Neural cell (in vitro differentiated cells): ENCODE measurements around the gene SH3PXD2A. TPM values are rescaled to one million over a fixed set of nuclear protein-coding genes. Genes with fewer than 3 reads are reported as not detected.
A peak's percentile ranks its signal among the peaks of the same experiment; 100 is the strongest.
"Not testable (repeated sequence)": the region's sequence is repeated elsewhere in the genome, so short reads cannot be mapped to it uniquely, and the experiment has no call there.

Source experiments
- H2AFZ ChIP-seq: fragments of 200-600, 300-800 bp; sonication (generic), shearing (Covaris generic); 2 replicates; pipeline ENCODE4 v1.6.0; 2014; ENCODE audit warnings: low read depth, mild to moderate bottlenecking, antibody characterized with exemption, low read length, moderate library complexity
- H3F3A ChIP-seq: fragments of 200-600 bp; shearing (Covaris generic); 2 replicates; pipeline ENCODE4 v1.6.1; 2016; ENCODE audit warnings: mild to moderate bottlenecking, moderate library complexity, mixed read lengths, antibody characterized with exemption, low read length; ENCODE audit not compliant: insufficient read depth, poor library complexity, severe bottlenecking
- H3K27ac ChIP-seq: fragments of 200-600, 300-800 bp; sonication (generic), shearing (Covaris generic); 2 replicates; pipeline ENCODE4 v1.5.1; 2014; ENCODE audit warnings: mild to moderate bottlenecking, low read length, moderate library complexity
- H3K27me3 ChIP-seq: fragments of 300-800, 200-600 bp; sonication (generic), shearing (Covaris generic); 2 replicates; pipeline ENCODE4 v1.6.0; 2014; ENCODE audit warnings: mild to moderate bottlenecking, low read depth, low read length, moderate library complexity; ENCODE audit not compliant: insufficient read depth
- H3K36me3 ChIP-seq: fragments of 300-800, 200-600 bp; sonication (generic), shearing (Covaris generic); 2 replicates; pipeline ENCODE4 v1.5.1; 2014; ENCODE audit warnings: mild to moderate bottlenecking, antibody characterized with exemption, low read length, moderate library complexity; ENCODE audit not compliant: insufficient read depth
- H3K4me2 ChIP-seq: fragments of 300-800, 200-600 bp; sonication (generic), shearing (Covaris generic); 2 replicates; pipeline ENCODE4 v1.6.0; 2014; ENCODE audit warnings: mild to moderate bottlenecking, low read length
- H3K4me3 ChIP-seq: fragments of 300-800, 200-600 bp; sonication (generic), shearing (Covaris generic); 2 replicates; pipeline ENCODE4 v1.5.1; 2014; ENCODE audit warnings: mild to moderate bottlenecking, low read length, moderate library complexity
- H3K79me2 ChIP-seq: fragments of 200-600 bp; shearing (Covaris generic); replicated peaks from 2 replicates; pipeline ENCODE4 v1.6.0; 2014; ENCODE audit warnings: mild to moderate bottlenecking, low read length, moderate library complexity; ENCODE audit not compliant: insufficient read depth
- H3K9ac ChIP-seq: fragments of 300-800, 200-600 bp; sonication (generic), shearing (Covaris generic); 2 replicates; pipeline ENCODE4 v1.6.1; 2016; ENCODE audit warnings: mild to moderate bottlenecking, low read length, mixed read lengths
- H3K9me2 ChIP-seq: fragments of 200-600 bp; shearing (Covaris generic); 2 replicates; pipeline ENCODE4 v1.6.1; 2016; ENCODE audit warnings: mild to moderate bottlenecking, low read length, mixed read lengths; ENCODE audit not compliant: insufficient read depth
- H3K9me3 ChIP-seq: fragments of 200-600, 300-800 bp; sonication (generic), shearing (Covaris generic); 2 replicates; pipeline ENCODE4 v1.6.1; 2016; ENCODE audit warnings: mild to moderate bottlenecking, mixed run types, low read length, moderate library complexity, mixed read lengths
- H4K20me1 ChIP-seq: fragments of 200-600 bp; shearing (Covaris generic); 2 replicates; pipeline ENCODE4 v1.6.1; 2016; ENCODE audit warnings: mild to moderate bottlenecking, mixed run types; ENCODE audit not compliant: insufficient read depth
- CTCF ChIP-seq: fragments of 450-650 bp; IDR thresholded peaks from 2 replicates; pipeline ENCODE4 v1.5.1; 2014; ENCODE audit warnings: antibody characterized with exemption, mild to moderate bottlenecking, moderate library complexity; ENCODE audit not compliant: poor library complexity, severe bottlenecking
- EZH2 ChIP-seq: fragments of 200-600, 300-800 bp; shearing (Covaris generic), sonication (generic); IDR thresholded peaks from 2 replicates; pipeline ENCODE4 v1.6.1; 2014; ENCODE audit warnings: antibody characterized with exemption, low read length, borderline replicate concordance, mild to moderate bottlenecking; ENCODE audit not compliant: insufficient read depth, poor library complexity, severe bottlenecking
- POLR2AphosphoS5 ChIP-seq: IDR thresholded peaks from 2 replicates; pipeline ENCODE4 v1.6.1; 2012
- SMC3 ChIP-seq: fragments of 450-650 bp; conservative IDR thresholded peaks from 2 replicates; pipeline ENCODE4 v1.6.1; 2014; ENCODE audit warnings: antibody characterized with exemption, mild to moderate bottlenecking, moderate library complexity; ENCODE audit not compliant: poor library complexity
- TAF1 ChIP-seq: IDR thresholded peaks from 2 replicates; pipeline ENCODE4 v1.6.1; 2012; ENCODE audit warnings: low read depth
- polyA plus RNA-seq: library from polyadenylated mRNA; depleted of rRNA; stranded (reverse); fragments of >200 nt; gene quantifications from 2 replicates; pipeline ENCODE4 v1.2.3, GENCODE V29; 2014

SH3PXD2A gene
- polyA plus RNA-seq, 1 donor from 2014 or later, result 5.2 TPM

GRCh38 chr10:103775776-103776175, 79.6 kb downstream of the SH3PXD2A start:
- no peak overlapping the region for H3K4me2 ChIP-seq
- no peaks in the 10 kb centered on the region for H3F3A ChIP-seq
- no peaks in the 10 kb centered on the region for H3K36me3 ChIP-seq
- no peak overlapping the region for H3K27ac ChIP-seq
- H3K79me2 ChIP-seq, result no peaks in the 10 kb centered on the region
- H3K9ac ChIP-seq, result no peak overlapping the region
- no peak overlapping the region for H3K4me3 ChIP-seq
- TF ChIP-seq TAF1 (no peak), CTCF (no peak), EZH2 (no peak)
- H3K27me3 ChIP-seq, result no peaks in the 10 kb centered on the region
- H2AFZ ChIP-seq, result no peak overlapping the region
- H4K20me1 ChIP-seq, result no peaks in the 10 kb centered on the region
- H3K9me2 ChIP-seq, result no peaks in the 10 kb centered on the region
- no peaks in the 10 kb centered on the region for H3K9me3 ChIP-seq

DNA sequence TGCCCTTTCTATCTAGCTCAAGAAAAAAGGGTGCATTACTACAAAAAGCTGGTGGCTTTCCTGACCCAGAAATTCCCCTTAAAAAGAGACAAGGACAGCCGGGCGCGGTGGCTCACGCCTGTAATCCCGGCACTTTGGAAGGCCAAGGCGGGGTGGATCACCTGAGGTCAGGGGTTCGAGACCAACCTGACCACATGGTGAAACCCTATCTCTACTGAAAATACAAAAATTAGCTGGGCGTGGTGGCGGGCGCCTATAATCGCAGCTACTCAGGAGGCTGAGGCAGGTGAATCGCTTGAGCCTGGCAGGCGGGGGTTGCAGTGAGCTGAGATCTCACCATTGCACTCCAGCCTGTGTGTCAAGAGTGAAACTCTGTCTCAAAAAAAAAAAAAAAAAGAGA, 82.5 kb downstream of the SH3PXD2A start:
- H3K27ac ChIP-seq, H3K79me2 ChIP-seq, H3K36me3 ChIP-seq, H3K9me2 ChIP-seq, H3K4me2 ChIP-seq, H3K9me3 ChIP-seq, H2AFZ ChIP-seq, H4K20me1 ChIP-seq, H3F3A ChIP-seq, H3K27me3 ChIP-seq: not testable (repeated sequence)
- Histone ChIP-seq H3K4me3 (peak overlapping the region; percentile 55), H3K9ac (peak overlapping the region; percentile 51)

DNA sequence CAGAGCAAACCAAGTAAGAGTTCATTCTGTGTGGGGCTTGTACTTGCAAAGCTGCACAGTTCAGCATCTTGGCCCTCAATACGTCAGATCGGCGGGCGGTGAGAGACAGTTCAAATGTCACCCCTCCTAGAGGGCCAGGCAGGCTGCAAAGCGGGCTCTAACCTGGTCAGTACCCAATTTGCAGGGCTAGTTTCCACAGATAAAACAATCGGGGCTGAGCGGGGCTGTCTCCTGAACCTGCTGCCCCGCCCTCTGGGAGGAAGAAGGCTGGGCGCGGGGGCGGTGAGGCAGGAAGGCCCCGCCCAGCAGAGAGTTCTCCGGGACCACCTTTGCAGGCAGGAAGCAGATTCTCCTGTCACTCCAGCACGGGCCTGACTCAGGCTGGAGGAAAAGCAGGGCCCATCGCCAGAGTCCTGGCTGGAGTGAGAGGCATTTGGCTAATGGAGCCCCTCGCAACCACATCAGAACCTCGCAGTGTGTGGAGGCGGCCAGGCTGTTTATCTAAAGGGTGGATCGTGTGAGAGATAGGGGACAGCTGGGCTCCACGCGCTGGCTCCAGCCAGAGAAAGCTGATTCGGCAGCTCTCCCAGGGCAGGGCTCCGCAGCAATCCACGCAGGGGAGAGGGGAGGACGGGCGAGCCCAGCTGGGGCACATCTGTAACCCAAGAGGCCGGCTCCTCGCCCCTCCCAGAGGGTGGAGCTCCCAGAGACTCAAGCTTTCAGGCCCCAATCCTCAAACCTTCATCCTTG, 83.1 kb downstream of the SH3PXD2A start:
- Histone ChIP-seq H3K36me3 (no peaks in the 10 kb centered on the region), H3K9me3 (no peaks in the 10 kb centered on the region), H3K27me3 (no peaks in the 10 kb centered on the region), H3K9ac (peak overlapping the region; percentile 51), H3F3A (no peaks in the 10 kb centered on the region), H3K79me2 (no peaks in the 10 kb centered on the region), H2AFZ (peak overlapping the region; percentile 27), H3K4me3 (peak overlapping the region; percentile 55), H4K20me1 (no peaks in the 10 kb centered on the region), H3K4me2 (peak overlapping the region; percentile 35), H3K27ac (no peak overlapping the region), H3K9me2 (no peaks in the 10 kb centered on the region)
- TF ChIP-seq CTCF (no peak), POLR2AphosphoS5 (no peak), SMC3 (no peak), TAF1 (no peak), EZH2 (no peak)
